Type B pancreatic cell (in vitro differentiated cells): ENCODE data around the gene PPP1R12C. TPM values are rescaled to one million over a fixed set of nuclear protein-coding genes. Genes with fewer than 3 reads are reported as not detected.

Experiments used
- DNase-seq: peaks from one replicate; pipeline ENCODE4 v3.0.0; 2021; ENCODE audit warnings: mixed read lengths; ENCODE audit not compliant: unreplicated experiment; ENCODE audit errors: extremely low spot score
- H3K27ac Mint-ChIP-seq: 2 replicates; pipeline ENCODE4 v1.8.0; 2021; ENCODE audit warnings: mild to moderate bottlenecking, mixed read lengths
- H3K27me3 Mint-ChIP-seq: 2 replicates; pipeline ENCODE4 v1.8.0; 2021; ENCODE audit warnings: mixed read lengths
- H3K36me3 Mint-ChIP-seq: 2 replicates; pipeline ENCODE4 v1.8.0; 2021; ENCODE audit warnings: mixed read lengths
- H3K4me1 Mint-ChIP-seq: one replicate; pipeline ENCODE4 v1.8.0; 2021; ENCODE audit warnings: mixed read lengths; ENCODE audit not compliant: unreplicated experiment
- H3K4me3 Mint-ChIP-seq: 2 replicates; pipeline ENCODE4 v1.8.0; 2021; ENCODE audit warnings: mild to moderate bottlenecking, mixed read lengths
- H3K9me3 Mint-ChIP-seq: 2 replicates; pipeline ENCODE4 v1.8.0; 2021; ENCODE audit warnings: mixed read lengths
- total RNA-seq: library from RNA; stranded (reverse); gene quantifications from 2 replicates; pipeline ENCODE4 v1.2.1, GENCODE V29; 2021; ENCODE audit warnings: low replicate concordance
- TF ChIP-seq, protein P1 (sequence below): fragments of 200-600 bp; sonication (generic); conservative IDR thresholded peaks from 2 replicates; pipeline ENCODE4 v1.5.0; 2021; ENCODE audit warnings: antibody characterized with exemption, mild to moderate bottlenecking

The PPP1R12C gene
- total RNA-seq, 1 donor from 2014 or later, result 102 TPM

DNA sequence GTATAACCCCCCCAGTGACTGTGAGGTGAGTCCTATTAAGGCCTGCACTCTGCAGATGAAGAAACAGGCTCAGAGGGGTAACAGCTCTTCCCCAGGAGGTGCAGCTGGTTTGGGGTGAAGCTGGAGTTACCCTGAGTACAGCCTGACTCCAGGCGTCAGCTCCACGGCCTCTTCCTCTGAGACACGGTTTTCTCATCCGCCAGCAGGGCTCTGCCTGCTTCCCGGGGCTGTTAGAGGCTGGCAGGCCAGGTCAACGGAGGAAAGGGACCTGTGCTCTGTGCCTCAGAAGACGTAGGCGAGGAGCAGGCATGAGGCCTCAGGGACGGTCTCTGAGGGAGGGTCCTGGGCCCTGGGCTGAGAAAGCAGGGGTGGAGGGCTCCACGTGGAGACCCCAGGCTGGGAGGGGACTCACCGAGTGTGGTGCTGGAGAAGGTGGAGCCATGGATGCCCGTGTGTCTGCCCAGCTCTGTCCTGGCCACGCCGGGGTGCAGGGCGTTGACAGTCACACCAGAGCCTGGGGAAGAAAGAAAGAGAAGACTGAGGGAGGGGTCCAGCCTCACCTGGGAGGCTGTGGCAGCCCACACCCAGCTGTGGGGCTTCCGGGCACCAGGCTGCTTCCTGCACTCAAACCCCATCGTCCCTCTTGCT, 70.3 kb downstream of the PPP1R12C start:
- no peak overlapping the region for H3K4me3 Mint-ChIP-seq
- no peaks in the 10 kb centered on the region for H3K4me1 Mint-ChIP-seq
- peaks cover 4% of the 10 kb centered on the region for H3K36me3 Mint-ChIP-seq
- no peak overlapping the region for H3K27ac Mint-ChIP-seq
- TF ChIP-seq, protein P1, sequence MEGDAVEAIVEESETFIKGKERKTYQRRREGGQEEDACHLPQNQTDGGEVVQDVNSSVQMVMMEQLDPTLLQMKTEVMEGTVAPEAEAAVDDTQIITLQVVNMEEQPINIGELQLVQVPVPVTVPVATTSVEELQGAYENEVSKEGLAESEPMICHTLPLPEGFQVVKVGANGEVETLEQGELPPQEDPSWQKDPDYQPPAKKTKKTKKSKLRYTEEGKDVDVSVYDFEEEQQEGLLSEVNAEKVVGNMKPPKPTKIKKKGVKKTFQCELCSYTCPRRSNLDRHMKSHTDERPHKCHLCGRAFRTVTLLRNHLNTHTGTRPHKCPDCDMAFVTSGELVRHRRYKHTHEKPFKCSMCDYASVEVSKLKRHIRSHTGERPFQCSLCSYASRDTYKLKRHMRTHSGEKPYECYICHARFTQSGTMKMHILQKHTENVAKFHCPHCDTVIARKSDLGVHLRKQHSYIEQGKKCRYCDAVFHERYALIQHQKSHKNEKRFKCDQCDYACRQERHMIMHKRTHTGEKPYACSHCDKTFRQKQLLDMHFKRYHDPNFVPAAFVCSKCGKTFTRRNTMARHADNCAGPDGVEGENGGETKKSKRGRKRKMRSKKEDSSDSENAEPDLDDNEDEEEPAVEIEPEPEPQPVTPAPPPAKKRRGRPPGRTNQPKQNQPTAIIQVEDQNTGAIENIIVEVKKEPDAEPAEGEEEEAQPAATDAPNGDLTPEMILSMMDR, result no peak
- no peaks in the 10 kb centered on the region for H3K27me3 Mint-ChIP-seq
- H3K9me3 Mint-ChIP-seq, result no peaks in the 10 kb centered on the region
- no peak for DNase-seq

DNA sequence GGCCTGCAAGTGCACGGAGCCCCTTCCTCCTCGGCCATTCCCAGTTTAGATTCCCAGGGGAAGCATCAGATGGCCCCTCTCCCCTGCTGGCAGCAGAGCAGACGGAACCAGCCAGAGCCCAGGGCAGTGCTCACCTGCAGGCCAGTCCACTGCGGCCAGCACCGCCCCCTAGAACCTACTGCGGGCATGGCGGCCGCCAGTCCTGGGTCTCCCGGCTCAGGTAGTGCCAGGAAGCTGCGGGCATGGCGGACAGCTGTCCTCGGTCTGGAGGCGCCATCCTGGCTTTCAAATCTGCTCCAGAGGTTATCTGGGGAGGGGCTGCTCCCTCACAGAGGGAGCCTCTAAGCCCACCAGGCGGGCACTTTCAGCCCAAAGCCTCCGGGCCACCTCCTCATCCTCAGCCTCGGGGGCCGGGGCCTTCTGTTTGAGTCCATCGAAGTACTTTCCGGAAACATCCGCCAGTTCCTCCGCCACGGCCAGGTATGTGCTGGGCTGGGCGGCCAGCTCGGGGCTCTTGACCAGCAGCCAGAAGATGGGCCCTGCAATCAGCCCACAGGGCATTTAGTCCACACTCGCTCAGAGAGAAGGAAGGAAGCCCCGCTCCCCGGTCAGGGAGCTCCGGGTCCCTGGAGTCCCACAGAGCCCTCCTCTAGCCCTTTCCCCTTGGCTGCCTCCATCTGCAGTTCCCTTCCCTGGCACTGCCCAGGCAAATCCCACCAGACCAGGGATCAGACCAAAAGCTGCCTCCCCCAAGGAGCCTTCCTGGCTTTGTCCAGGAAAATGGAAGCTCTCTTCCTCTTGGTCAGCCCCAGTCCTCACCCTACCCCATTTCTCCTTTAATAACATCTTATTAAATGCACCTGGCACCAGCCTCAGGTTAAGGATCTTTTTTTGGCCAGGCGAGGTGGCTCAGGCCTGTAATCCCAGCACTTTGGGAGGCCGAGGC, 72.4 kb downstream of the PPP1R12C start:
- Mint-ChIP-seq H3K27me3 (no peaks in the 10 kb centered on the region), H3K4me1 (no peaks in the 10 kb centered on the region), H3K27ac (no peak overlapping the region), H3K4me3 (no peak overlapping the region), H3K36me3 (no peaks in the 10 kb centered on the region), H3K9me3 (no peaks in the 10 kb centered on the region)
- TF ChIP-seq, protein P1, result no peak
- no peak for DNase-seq

DNA sequence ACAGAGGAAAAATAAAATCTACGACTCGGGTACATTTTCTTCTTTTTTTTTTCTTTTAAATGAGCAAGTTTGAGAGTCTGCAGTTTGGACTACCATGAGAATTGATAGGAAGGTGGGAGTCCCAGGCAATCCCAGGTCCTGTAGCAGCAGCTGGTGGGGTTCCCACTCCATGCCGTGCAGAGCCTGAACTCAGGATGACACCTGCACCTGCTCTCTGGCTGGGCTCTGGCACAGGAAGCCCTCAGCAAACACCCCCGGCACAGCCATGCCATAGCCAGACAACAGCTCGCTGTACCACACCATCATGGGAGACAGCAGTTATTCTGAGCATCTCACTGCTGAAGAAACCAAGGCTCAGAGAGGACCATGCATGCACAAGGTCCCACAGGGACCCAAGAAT, 73.2 kb downstream of the PPP1R12C start:
- H3K4me3 Mint-ChIP-seq, result no peak overlapping the region
- H3K4me1 Mint-ChIP-seq, result no peaks in the 10 kb centered on the region
- no peaks in the 10 kb centered on the region for H3K9me3 Mint-ChIP-seq
- H3K36me3 Mint-ChIP-seq, result peaks cover 4% of the 10 kb centered on the region
- H3K27ac Mint-ChIP-seq, result no peak overlapping the region
- H3K27me3 Mint-ChIP-seq, result no peaks in the 10 kb centered on the region
- no peak for DNase-seq
- TF ChIP-seq, protein P1, result no peak

- H3K36me3 Mint-ChIP-seq, result peaks cover 4% of the 10 kb centered on the region
- TF ChIP-seq, protein P1, result no peak
- H3K27ac Mint-ChIP-seq, result no peak overlapping the region
- H3K4me3 Mint-ChIP-seq, result no peak overlapping the region
- H3K27me3 Mint-ChIP-seq, result no peaks in the 10 kb centered on the region
- no peaks in the 10 kb centered on the region for H3K9me3 Mint-ChIP-seq
- no peaks in the 10 kb centered on the region for H3K4me1 Mint-ChIP-seq
- DNase-seq, result no peak
These were observed 74.7 kb downstream of the PPP1R12C start for GRCh38 chr19:55042688-55043087.

DNA sequence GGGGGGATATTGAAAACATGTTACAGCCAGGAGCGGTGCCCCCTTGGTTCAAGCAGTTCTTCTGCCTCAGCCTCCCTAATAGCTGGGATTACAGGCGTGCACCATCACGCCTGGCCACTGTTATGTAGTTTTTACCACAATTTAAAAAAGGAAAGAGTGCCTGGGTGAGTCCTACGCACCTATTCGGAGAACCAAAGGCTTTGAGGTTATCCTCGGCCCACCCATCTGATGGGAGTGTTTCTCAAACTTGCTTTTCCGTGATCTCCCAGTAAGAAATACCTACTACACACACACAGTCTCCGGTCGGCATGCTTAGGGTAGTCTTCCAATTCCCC, 75.1 kb downstream of the PPP1R12C start:
- DNase-seq, result no peak
- no peaks in the 10 kb centered on the region for H3K27me3 Mint-ChIP-seq
- TF ChIP-seq, protein P1, result no peak
- no peaks in the 10 kb centered on the region for H3K4me1 Mint-ChIP-seq
- no peak overlapping the region for H3K4me3 Mint-ChIP-seq
- H3K9me3 Mint-ChIP-seq, result no peaks in the 10 kb centered on the region
- H3K27ac Mint-ChIP-seq, result no peak overlapping the region
- peaks cover 4% of the 10 kb centered on the region for H3K36me3 Mint-ChIP-seq
